ENCODE results near the gene USP36. TPM values are rescaled to one million over a fixed set of nuclear protein-coding genes. Genes with fewer than 3 reads are reported as not detected.

USP36 gene
- total RNA-seq, 1 experiment from 2014 or later = 113 TPM

GRCh38 chr17:78889531-78889930 is 48.9 kb upstream of the USP36 start:
- no TSS peak for BruUV-seq (replicated peaks)
- POLR2A ChIA-PET = no interaction called here
- in situ Hi-C loops (cut with HindIII; ENCODE audit: low pct_unique_long_range_greater_than_20kb, low sequenced_read_pairs) (no loop called here), intact Hi-C loops (cut with micrococcal nuclease; ENCODE audit: unreplicated experiment) (no loop called here)
- TF ChIP-seq TCF7L2 (IDR thresholded peaks at IDR 0.05; ENCODE audit: low read depth, low read length) = no peak
- TF ChIP-seq CTCF (IDR thresholded peaks at IDR 0.05) = no peak
- no peak for TF ChIP-seq REST (IDR thresholded peaks at IDR 0.05; ENCODE audit: insufficient read depth in 1 of 2, low read depth in 2 of 2, low read length in 1 of 2)
- TF ChIP-seq POLR2AphosphoS5 (IDR thresholded peaks at IDR 0.05; ENCODE audit: low read depth, low read length) = no peak
- TF ChIP-seq SIN3A (IDR thresholded peaks at IDR 0.05; ENCODE audit: borderline replicate concordance, insufficient read depth, low read depth, low read length) = no peak
- H3K4me1 ChIP-seq (ENCODE audit: control insufficient read depth, insufficient read depth, low read length) = no peaks in the 10 kb centered on the region
- H3K27me3 ChIP-seq (ENCODE audit: control insufficient read depth, insufficient read depth, low read length) = no peaks in the 10 kb centered on the region
- CTCF ChIA-PET = no interaction called here
- no peaks in the 10 kb centered on the region for H3K9me3 ChIP-seq (ENCODE audit: control insufficient read depth, insufficient read depth, low read depth, low read length)
- no peak overlapping the region for H3K4me3 ChIP-seq (ENCODE audit: low read depth in 2 of 2, low read length in 2 of 2)
- H3K36me3 ChIP-seq (ENCODE audit: control insufficient read depth, insufficient read depth, low read length) = no peaks in the 10 kb centered on the region
- no peak for ATAC-seq
- H3K27ac ChIP-seq (ENCODE audit: low read length) = no peak overlapping the region
- no peak for DNase-seq (ENCODE audit: low read depth, low spot score)

- in situ Hi-C loops (cut with HindIII; ENCODE audit: low pct_unique_long_range_greater_than_20kb, low sequenced_read_pairs) (no loop called here), intact Hi-C loops (cut with micrococcal nuclease; ENCODE audit: unreplicated experiment) (no loop called here)
- ChIA-PET CTCF (no interaction called here), POLR2A (no interaction called here)
- peaks cover 4% of the 10 kb centered on the region for H3K4me1 ChIP-seq (ENCODE audit: control insufficient read depth, insufficient read depth, low read length)
- DNase-seq (ENCODE audit: low read depth, low spot score) (no peak), ATAC-seq (no peak)
- H3K4me3 ChIP-seq (ENCODE audit: low read depth in 2 of 2, low read length in 2 of 2) = no peak overlapping the region
- H3K27me3 ChIP-seq (ENCODE audit: control insufficient read depth, insufficient read depth, low read length) = no peaks in the 10 kb centered on the region
- no peak overlapping the region for H3K27ac ChIP-seq (ENCODE audit: low read length)
- no peaks in the 10 kb centered on the region for H3K9me3 ChIP-seq (ENCODE audit: control insufficient read depth, insufficient read depth, low read depth, low read length)
- BruUV-seq (replicated peaks) = no TSS peak
- TF ChIP-seq SIN3A (IDR thresholded peaks at IDR 0.05; ENCODE audit: borderline replicate concordance, insufficient read depth, low read depth, low read length) (no peak), TCF7L2 (IDR thresholded peaks at IDR 0.05; ENCODE audit: low read depth, low read length) (no peak), REST (IDR thresholded peaks at IDR 0.05; ENCODE audit: insufficient read depth in 1 of 2, low read depth in 2 of 2, low read length in 1 of 2) (no peak), CTCF (IDR thresholded peaks at IDR 0.05) (no peak), POLR2AphosphoS5 (IDR thresholded peaks at IDR 0.05; ENCODE audit: low read depth, low read length) (no peak)
- H3K36me3 ChIP-seq (ENCODE audit: control insufficient read depth, insufficient read depth, low read length) = no peaks in the 10 kb centered on the region
Observed at GRCh38 chr17:78888941-78889518, 48.4 kb upstream of the USP36 start.
